NOMO-1 treated with DMSO at 0.1 percent for 48 hours (cell line): ENCODE results near the gene EIF2S2.

Experiments
- DNase-seq: peaks from one replicate; lab custom pipeline; 2025; ENCODE audit not compliant: unreplicated experiment; lab: John Stamatoyannopoulos, UW

The EIF2S2 gene

GRCh38 chr20:34122274-34122980 lies 10.4 kb upstream of the EIF2S2 start:
- DNase-seq: no peak

GRCh38 chr20:34120213-34120612 lies 8.2 kb upstream of the EIF2S2 start:
- no peak for DNase-seq

- DNase-seq: no peak
Measured at GRCh38 chr20:34115232-34115631, 3.2 kb upstream of the EIF2S2 start.

- no peak for DNase-seq
Measured at GRCh38 chr20:34114809-34115208, 2.8 kb upstream of the EIF2S2 start.

- DNase-seq: no peak
Measured at GRCh38 chr20:34112600-34113101, 608 bp upstream of the EIF2S2 start.

- peak; percentile 41 for DNase-seq
Measured at GRCh38 chr20:34110745-34111641, 1.1 kb downstream of the EIF2S2 start.

- no peak for DNase-seq
Measured at GRCh38 chr20:34110025-34110744, 1.9 kb downstream of the EIF2S2 start.

- DNase-seq: no peak
Measured at GRCh38 chr20:34109442-34109841, 2.6 kb downstream of the EIF2S2 start.

GRCh38 chr20:34108616-34109174 lies 3.3 kb downstream of the EIF2S2 start:
- DNase-seq: no peak

GRCh38 chr20:34105978-34106675 lies 5.9 kb downstream of the EIF2S2 start:
- DNase-seq: no peak

GRCh38 chr20:34104059-34104458 lies 8.0 kb downstream of the EIF2S2 start:
- DNase-seq: peak; percentile 30

- DNase-seq: no peak
Measured at GRCh38 chr20:34102342-34102741, 9.7 kb downstream of the EIF2S2 start.

GRCh38 chr20:34100576-34100975 lies 11.5 kb downstream of the EIF2S2 start:
- no peak for DNase-seq

- no peak for DNase-seq
Measured at GRCh38 chr20:34099675-34100074, 12.4 kb downstream of the EIF2S2 start.

- DNase-seq: no peak
Measured at GRCh38 chr20:34098570-34098969, 13.5 kb downstream of the EIF2S2 start.

GRCh38 chr20:34096699-34097444 lies 15.2 kb downstream of the EIF2S2 start:
- DNase-seq: no peak

GRCh38 chr20:34095825-34096224 lies 16.2 kb downstream of the EIF2S2 start:
- no peak for DNase-seq

- no peak for DNase-seq
Measured at GRCh38 chr20:34093895-34094294, 18.1 kb downstream of the EIF2S2 start.

- no peak for DNase-seq
Measured at GRCh38 chr20:34091637-34092200, 20.3 kb downstream of the EIF2S2 start.
